T-helper 22 cell (primary cell): ENCODE results near the gene TNNT3.
"Not testable (repeated sequence)": the region's sequence is repeated elsewhere in the genome, so short reads cannot be mapped to it uniquely, and the experiment has no call there.

Source experiments
- DNase-seq: peaks from one replicate; pipeline ENCODE4 v3.0.0-alpha.2; 2020; ENCODE audit warnings: low read depth

The TNNT3 gene

GRCh38 chr11:1881442-1882264, 37.9 kb upstream of the TNNT3 start:
- no peak for DNase-seq

GRCh38 chr11:1882265-1883238, 37.0 kb upstream of the TNNT3 start:
- DNase-seq = peak; percentile 33

GRCh38 chr11:1883346-1884302, 35.9 kb upstream of the TNNT3 start:
- DNase-seq = no peak

- DNase-seq = no peak
Observed at GRCh38 chr11:1884303-1884700, 35.2 kb upstream of the TNNT3 start.

GRCh38 chr11:1886551-1886950, 33.0 kb upstream of the TNNT3 start:
- DNase-seq = not testable (repeated sequence)

- DNase-seq = no peak
Observed at GRCh38 chr11:1887451-1888346, 31.8 kb upstream of the TNNT3 start.

- no peak for DNase-seq
Observed at GRCh38 chr11:1888347-1888753, 31.2 kb upstream of the TNNT3 start.

- DNase-seq = no peak
Observed at GRCh38 chr11:1888811-1889210, 30.7 kb upstream of the TNNT3 start.

- peak; percentile 60 for DNase-seq
Observed at GRCh38 chr11:1889224-1889930, 30.1 kb upstream of the TNNT3 start.

- DNase-seq = no peak
Observed at GRCh38 chr11:1889941-1890855, 29.3 kb upstream of the TNNT3 start.

- no peak for DNase-seq
Observed at GRCh38 chr11:1890856-1891830, 28.4 kb upstream of the TNNT3 start.

- no peak for DNase-seq
Observed at GRCh38 chr11:1891831-1892115, 27.7 kb upstream of the TNNT3 start, which contains the start of gene PRR33. Gene PRR33, minus strand, starts transcription at chr11:1891895. Its CDS starts 1,311 bp downstream, at chr11:1890584.

GRCh38 chr11:1892116-1892515, 27.4 kb upstream of the TNNT3 start:
- no peak for DNase-seq

- DNase-seq = no peak
Observed at GRCh38 chr11:1892558-1892957, 26.9 kb upstream of the TNNT3 start.

- no peak for DNase-seq
Observed at GRCh38 chr11:1893581-1894359, 25.7 kb upstream of the TNNT3 start.

GRCh38 chr11:1894759-1895158, 24.7 kb upstream of the TNNT3 start:
- DNase-seq = no peak

- no peak for DNase-seq
Observed at GRCh38 chr11:1896468-1896867, 23.0 kb upstream of the TNNT3 start.
